ENCODE data around the gene PALM3.
"Not testable (repeated sequence)": the region's sequence is repeated elsewhere in the genome, so short reads cannot be mapped to it uniquely, and the experiment has no call there.

The PALM3 gene

GRCh38 chr19:14052470-14052869 lies 9.4 kb downstream of the PALM3 start:
- no peak for TF ChIP-seq ZFX (IDR thresholded peaks at IDR 0.05; ENCODE audit: borderline replicate concordance)
- TF ChIP-seq CTCF (IDR thresholded peaks at IDR 0.05), result no peak
- H3K27ac ChIP-seq, result no peak overlapping the region

GRCh38 chr19:14051980-14052379 lies 9.9 kb downstream of the PALM3 start:
- H3K27ac ChIP-seq, result no peak overlapping the region
- TF ChIP-seq CTCF (IDR thresholded peaks at IDR 0.05) (no peak), ZFX (IDR thresholded peaks at IDR 0.05; ENCODE audit: borderline replicate concordance) (no peak)

GRCh38 chr19:14050961-14051360 lies 10.9 kb downstream of the PALM3 start:
- not testable (repeated sequence) for H3K27ac ChIP-seq

- TF ChIP-seq ZFX (IDR thresholded peaks at IDR 0.05; ENCODE audit: borderline replicate concordance) (no peak), CTCF (IDR thresholded peaks at IDR 0.05) (no peak)
- H3K27ac ChIP-seq, result no peak overlapping the region
Observed at GRCh38 chr19:14050512-14050911, 11.4 kb downstream of the PALM3 start.

GRCh38 chr19:14048443-14049153 lies 13.3 kb downstream of the PALM3 start:
- peak; percentile 98 for TF ChIP-seq CTCF (IDR thresholded peaks at IDR 0.05)
- TF ChIP-seq ZFX (IDR thresholded peaks at IDR 0.05; ENCODE audit: borderline replicate concordance), result no peak
- no peak overlapping the region for H3K27ac ChIP-seq

GRCh38 chr19:14047866-14048265 lies 14.0 kb downstream of the PALM3 start:
- H3K27ac ChIP-seq, result not testable (repeated sequence)

- H3K27ac ChIP-seq, result not testable (repeated sequence)
- TF ChIP-seq CTCF (IDR thresholded peaks at IDR 0.05), result peak; percentile 81
Observed at GRCh38 chr19:14042659-14043608, 18.9 kb downstream of the PALM3 start.

GRCh38 chr19:14039181-14039580 lies 22.7 kb downstream of the PALM3 start:
- no peak overlapping the region for H3K27ac ChIP-seq
- TF ChIP-seq ZFX (IDR thresholded peaks at IDR 0.05; ENCODE audit: borderline replicate concordance) (no peak), CTCF (IDR thresholded peaks at IDR 0.05) (no peak)

All from 22Rv1 (cell line).